ENCODE results near the gene MATN4.

MATN4 gene

DNA sequence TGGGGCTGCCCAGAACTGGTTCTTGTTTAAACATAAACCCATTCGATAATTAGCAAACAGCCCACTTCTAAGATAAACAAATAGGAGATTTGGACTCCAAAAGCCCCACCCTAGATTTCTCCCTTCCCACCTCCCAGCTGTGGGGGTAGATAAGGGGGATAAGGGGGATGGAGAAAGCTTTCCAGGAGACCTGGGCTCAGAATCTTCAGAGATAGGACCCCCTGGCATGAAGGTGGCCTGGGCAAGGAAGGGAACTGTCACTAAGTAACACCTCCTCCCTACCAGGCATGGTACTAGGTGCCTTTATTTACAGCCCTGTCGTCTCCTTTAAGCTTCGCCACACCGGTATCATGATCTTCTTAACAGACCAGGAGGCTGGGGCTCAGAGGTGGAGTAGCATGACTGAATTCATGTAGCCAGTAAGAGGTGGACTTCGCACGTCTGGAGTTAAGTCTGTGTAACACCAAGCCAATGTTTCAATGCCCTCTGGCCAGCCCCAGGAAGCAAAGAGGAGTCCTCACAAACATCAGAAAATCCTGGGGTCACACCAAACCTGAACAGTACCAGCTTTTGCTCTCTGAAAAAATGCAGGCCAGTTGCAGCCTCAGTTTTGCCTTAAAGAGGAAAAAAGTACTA lies 35.6 kb upstream of the MATN4 start:
- Histone ChIP-seq H3K79me2 (ENCODE audit: insufficient read depth, low read length) (no peaks in the 10 kb centered on the region), H3K4me3 (ENCODE audit: low read depth in 1 of 2, low read length in 2 of 2) (no peak overlapping the region), H3K27ac (ENCODE audit: low read length) (no peak overlapping the region), H3K36me3 (ENCODE audit: insufficient read depth, low read length) (no peaks in the 10 kb centered on the region), H3K9ac (ENCODE audit: low read depth, low read length) (no peak overlapping the region), H3K9me3 (ENCODE audit: insufficient read depth, low read length, severe bottlenecking) (no peaks in the 10 kb centered on the region), H2AFZ (ENCODE audit: low read depth, low read length) (no peak overlapping the region), H3K27me3 (ENCODE audit: insufficient read depth, low read length, poor library complexity) (peaks cover 67% of the 10 kb centered on the region), H3K4me1 (ENCODE audit: insufficient read depth, low read length) (no peaks in the 10 kb centered on the region), H4K20me1 (ENCODE audit: insufficient read depth, low read length) (0 out of 2 replicates have a peak, but pooled peaks cover 2% of the 10 kb centered on the region), H3K4me2 (ENCODE audit: insufficient read depth, low read length) (no peak overlapping the region)
- no peak for TF ChIP-seq EZH2 (IDR thresholded peaks at IDR 0.05; ENCODE audit: borderline replicate concordance, low read depth, low read length, severe bottlenecking)
- TF ChIP-seq, protein P1, sequence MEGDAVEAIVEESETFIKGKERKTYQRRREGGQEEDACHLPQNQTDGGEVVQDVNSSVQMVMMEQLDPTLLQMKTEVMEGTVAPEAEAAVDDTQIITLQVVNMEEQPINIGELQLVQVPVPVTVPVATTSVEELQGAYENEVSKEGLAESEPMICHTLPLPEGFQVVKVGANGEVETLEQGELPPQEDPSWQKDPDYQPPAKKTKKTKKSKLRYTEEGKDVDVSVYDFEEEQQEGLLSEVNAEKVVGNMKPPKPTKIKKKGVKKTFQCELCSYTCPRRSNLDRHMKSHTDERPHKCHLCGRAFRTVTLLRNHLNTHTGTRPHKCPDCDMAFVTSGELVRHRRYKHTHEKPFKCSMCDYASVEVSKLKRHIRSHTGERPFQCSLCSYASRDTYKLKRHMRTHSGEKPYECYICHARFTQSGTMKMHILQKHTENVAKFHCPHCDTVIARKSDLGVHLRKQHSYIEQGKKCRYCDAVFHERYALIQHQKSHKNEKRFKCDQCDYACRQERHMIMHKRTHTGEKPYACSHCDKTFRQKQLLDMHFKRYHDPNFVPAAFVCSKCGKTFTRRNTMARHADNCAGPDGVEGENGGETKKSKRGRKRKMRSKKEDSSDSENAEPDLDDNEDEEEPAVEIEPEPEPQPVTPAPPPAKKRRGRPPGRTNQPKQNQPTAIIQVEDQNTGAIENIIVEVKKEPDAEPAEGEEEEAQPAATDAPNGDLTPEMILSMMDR (IDR thresholded peaks at IDR 0.05; ENCODE audit: borderline replicate concordance, extremely low read depth, low read length, poor library complexity, severe bottlenecking) = no peak
- DNase-seq (no peak), ATAC-seq (ENCODE audit: insufficient read depth, low read depth) (no peak)

DNA sequence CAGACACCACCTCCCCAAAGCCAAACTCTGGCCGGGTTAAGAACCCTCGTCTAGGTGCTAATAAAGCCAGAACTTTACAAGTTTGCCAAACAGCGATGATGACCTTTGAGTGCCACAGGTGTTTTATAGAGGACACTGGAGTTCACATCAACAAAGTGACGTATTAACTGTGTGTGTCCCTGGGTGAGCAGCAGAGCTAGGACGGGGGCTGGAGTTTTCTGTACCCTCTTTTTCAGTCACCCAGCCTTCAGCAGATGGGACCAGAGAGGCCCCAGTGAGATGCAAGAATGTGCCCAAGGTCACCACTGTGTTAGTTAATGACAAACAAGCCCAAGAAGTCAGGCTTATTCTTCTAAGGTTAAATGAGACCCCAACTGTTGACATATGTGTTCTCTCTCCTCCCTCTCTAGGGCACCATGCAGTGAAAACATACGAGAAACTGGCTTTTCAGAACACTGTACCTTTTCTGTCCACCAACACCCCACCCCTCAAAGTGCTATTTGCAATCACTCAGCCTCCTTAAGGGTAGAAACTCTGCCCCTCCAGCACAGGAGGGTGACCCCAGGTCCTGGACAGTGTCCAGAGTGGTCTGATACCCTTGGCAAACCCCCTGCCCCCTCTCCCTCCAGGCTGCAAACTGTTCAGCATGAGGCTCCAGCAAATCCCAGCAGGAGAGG lies 34.9 kb upstream of the MATN4 start:
- Histone ChIP-seq H3K4me1 (ENCODE audit: insufficient read depth, low read length) (no peaks in the 10 kb centered on the region), H3K27me3 (ENCODE audit: insufficient read depth, low read length, poor library complexity) (peaks cover 67% of the 10 kb centered on the region), H3K79me2 (ENCODE audit: insufficient read depth, low read length) (no peaks in the 10 kb centered on the region), H2AFZ (ENCODE audit: low read depth, low read length) (no peak overlapping the region), H3K9ac (ENCODE audit: low read depth, low read length) (no peak overlapping the region), H3K9me3 (ENCODE audit: insufficient read depth, low read length, severe bottlenecking) (no peaks in the 10 kb centered on the region), H3K27ac (ENCODE audit: low read length) (no peak overlapping the region), H3K4me2 (ENCODE audit: insufficient read depth, low read length) (no peak overlapping the region), H4K20me1 (ENCODE audit: insufficient read depth, low read length) (0 out of 2 replicates have a peak, but pooled peaks cover 2% of the 10 kb centered on the region), H3K4me3 (ENCODE audit: low read depth in 1 of 2, low read length in 2 of 2) (no peak overlapping the region), H3K36me3 (ENCODE audit: insufficient read depth, low read length) (no peaks in the 10 kb centered on the region)
- ATAC-seq (ENCODE audit: insufficient read depth, low read depth) = no peak
- no peak for DNase-seq
- TF ChIP-seq EZH2 (IDR thresholded peaks at IDR 0.05; ENCODE audit: borderline replicate concordance, low read depth, low read length, severe bottlenecking) = no peak
- TF ChIP-seq, protein P1 (IDR thresholded peaks at IDR 0.05; ENCODE audit: borderline replicate concordance, extremely low read depth, low read length, poor library complexity, severe bottlenecking) = no peak

DNA sequence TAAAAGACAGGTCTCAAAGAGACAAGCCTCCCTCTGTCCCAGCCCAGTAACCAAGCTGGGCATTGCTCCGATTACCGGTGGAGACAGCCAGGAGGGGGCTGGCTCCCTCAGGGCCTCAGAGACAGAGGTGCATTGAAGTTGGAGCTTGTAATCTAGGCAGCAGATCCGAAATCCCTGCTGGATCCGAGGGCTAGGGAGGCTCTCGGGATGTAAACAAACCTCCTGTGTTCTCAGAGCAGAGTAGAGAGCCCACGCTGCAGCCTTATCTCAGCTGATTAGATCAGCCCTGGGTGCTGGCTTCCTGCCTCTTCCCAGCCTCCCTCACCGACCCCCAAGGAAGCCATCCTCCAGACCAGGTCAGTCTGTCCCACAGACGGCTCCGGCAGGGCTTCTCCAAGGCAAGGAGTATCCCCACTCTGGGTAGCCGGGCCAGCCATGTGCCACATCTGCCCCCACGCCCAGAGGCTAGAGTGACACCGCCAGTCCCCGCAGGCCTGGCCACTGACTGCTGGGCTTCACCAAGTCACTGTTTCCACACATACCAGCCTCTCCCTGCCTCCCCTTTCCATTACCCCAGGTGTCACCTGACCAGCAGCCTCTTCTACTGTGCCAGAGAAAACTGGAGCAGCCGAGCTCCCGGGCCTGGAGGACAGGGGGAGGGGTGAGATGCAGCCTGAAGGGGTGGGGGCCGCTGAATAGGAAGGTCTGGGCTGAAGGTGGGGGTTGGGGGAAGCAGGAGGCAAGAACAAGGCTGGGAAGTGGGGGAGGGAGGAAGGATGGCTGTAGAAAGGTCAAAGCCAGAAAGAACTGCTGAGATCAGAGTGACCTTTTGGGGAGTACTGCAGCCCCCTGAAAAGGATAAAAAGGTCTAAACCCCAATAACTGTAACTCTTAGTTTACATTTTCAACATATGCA lies 34.1 kb upstream of the MATN4 start:
- DNase-seq (no peak), ATAC-seq (ENCODE audit: insufficient read depth, low read depth) (no peak)
- H3K79me2 ChIP-seq (ENCODE audit: insufficient read depth, low read length) = no peaks in the 10 kb centered on the region
- peaks cover 66% of the 10 kb centered on the region for H3K27me3 ChIP-seq (ENCODE audit: insufficient read depth, low read length, poor library complexity)
- no peak overlapping the region for H3K4me2 ChIP-seq (ENCODE audit: insufficient read depth, low read length)
- H3K9me3 ChIP-seq (ENCODE audit: insufficient read depth, low read length, severe bottlenecking) = no peaks in the 10 kb centered on the region
- H3K4me1 ChIP-seq (ENCODE audit: insufficient read depth, low read length) = no peaks in the 10 kb centered on the region
- no peak overlapping the region for H3K9ac ChIP-seq (ENCODE audit: low read depth, low read length)
- no peak overlapping the region for H3K27ac ChIP-seq (ENCODE audit: low read length)
- H2AFZ ChIP-seq (ENCODE audit: low read depth, low read length) = no peak overlapping the region
- H4K20me1 ChIP-seq (ENCODE audit: insufficient read depth, low read length) = 0 out of 2 replicates have a peak, but pooled peaks cover 2% of the 10 kb centered on the region
- H3K36me3 ChIP-seq (ENCODE audit: insufficient read depth, low read length) = no peaks in the 10 kb centered on the region
- H3K4me3 ChIP-seq (ENCODE audit: low read depth in 1 of 2, low read length in 2 of 2) = no peak overlapping the region
- no peak for TF ChIP-seq EZH2 (IDR thresholded peaks at IDR 0.05; ENCODE audit: borderline replicate concordance, low read depth, low read length, severe bottlenecking)
- TF ChIP-seq, protein P1 (IDR thresholded peaks at IDR 0.05; ENCODE audit: borderline replicate concordance, extremely low read depth, low read length, poor library complexity, severe bottlenecking) = no peak
